Bronchus fibroblast of lung (primary cell): Measurements from ENCODE around the gene SLC25A5. TPM values are rescaled to one million over a fixed set of nuclear protein-coding genes. Genes with fewer than 3 reads are reported as not detected.

Experiments used
- total RNA-seq: library from RNA; depleted of rRNA; stranded (reverse); fragments of >200 nt; gene quantifications from 2 replicates; pipeline ENCODE4 v1.2.3, GENCODE V29; 2015

The SLC25A5 gene
- total RNA-seq, result 478 and 519 TPM in 2 replicates

DNA sequence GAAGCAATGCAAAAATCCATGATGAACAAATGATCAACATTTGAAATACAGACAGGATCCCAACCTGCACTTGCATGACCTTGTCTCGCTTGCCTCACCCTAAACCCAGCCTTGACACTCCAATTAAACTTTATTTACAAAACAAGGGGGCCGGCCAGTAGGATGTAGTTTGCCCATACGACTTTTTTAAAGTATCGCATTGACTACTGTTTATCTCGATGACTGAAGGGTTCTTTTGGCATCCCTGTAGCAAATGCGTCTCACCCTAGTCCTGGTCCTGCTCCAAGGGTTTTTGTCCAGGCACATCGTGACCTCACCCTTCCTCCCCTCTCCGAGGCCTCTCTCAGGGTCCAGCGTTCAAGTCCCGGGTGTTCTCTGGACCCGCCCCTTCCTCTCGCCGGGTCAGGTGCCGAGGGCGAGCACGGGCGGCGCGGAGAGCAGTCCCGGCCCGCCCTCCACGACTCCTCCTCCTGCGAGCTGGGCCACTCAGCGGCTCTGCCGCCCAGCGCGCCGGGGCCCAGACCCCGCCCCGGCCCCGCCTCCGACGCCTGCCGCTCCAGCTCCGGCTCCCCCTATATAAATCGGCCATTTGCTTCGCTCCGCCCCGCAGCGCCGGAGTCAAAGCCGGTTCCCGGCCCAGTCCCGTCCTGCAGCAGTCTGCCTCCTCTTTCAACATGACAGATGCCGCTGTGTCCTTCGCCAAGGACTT is at the start of gene SLC25A5:
Gene SLC25A5 (plus strand): TSS at position 603 of the 709 bp plus-strand sequence. CDS start 72 bp downstream, at position 675.

Other genes starting within 250 kb of the SLC25A5 start
- gene PGRMC1, start 232.2 kb upstream of the SLC25A5 start, total RNA-seq, result 195 and 220 TPM in 2 replicates
- gene SLC25A43, start 69.1 kb upstream of the SLC25A5 start, total RNA-seq, result 18.8 and 21.0 TPM in 2 replicates
- gene STEEP1, start 97.0 kb downstream of the SLC25A5 start, total RNA-seq, result 19.0 and 24.8 TPM in 2 replicates
- 30.9 and 31.2 TPM in 2 replicates for gene UBE2A, start 106.1 kb downstream of the SLC25A5 start, total RNA-seq
- gene NKRF, start 138.0 kb downstream of the SLC25A5 start, total RNA-seq, result 3.3 and 4.7 TPM in 2 replicates
- gene SEPTIN6, start 224.7 kb downstream of the SLC25A5 start, total RNA-seq, result 11.3 and 11.9 TPM in 2 replicates